Erythroblast (primary cell): ENCODE results near the gene GSTM4.
"Not testable (repeated sequence)": the region's sequence is repeated elsewhere in the genome, so short reads cannot be mapped to it uniquely, and the experiment has no call there.

Experiments
- GATA1 ChIP-seq: IDR thresholded peaks from 2 replicates; pipeline ENCODE4 v1.6.1; 2011; ENCODE audit warnings: low read depth, mild to moderate bottlenecking, control low read depth, low read length, moderate library complexity
- POLR2A ChIP-seq: IDR thresholded peaks from 2 replicates; pipeline ENCODE4 v1.6.1; 2011; ENCODE audit warnings: mild to moderate bottlenecking, low read length

DNA sequence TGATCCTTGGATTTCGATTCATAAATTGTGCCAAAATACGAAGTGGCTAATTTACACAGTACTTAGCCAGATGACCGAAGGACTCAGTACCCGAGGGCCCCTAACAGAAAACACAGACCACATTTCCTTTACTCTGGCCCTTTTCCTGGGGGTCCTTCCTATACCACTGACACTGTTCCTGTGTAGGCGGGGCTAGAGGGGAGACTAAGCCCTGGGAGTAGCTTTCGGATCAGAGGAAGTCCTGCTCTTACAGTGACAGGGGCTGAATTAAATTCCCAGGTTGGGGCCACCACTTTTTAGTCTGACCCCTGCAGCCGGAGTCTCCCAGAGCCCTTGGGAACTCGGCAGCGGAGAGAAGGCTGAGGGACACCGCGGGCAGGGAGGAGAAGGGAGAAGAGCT is 31.2 kb downstream of the GSTM4 start:
- not testable (repeated sequence) for TF ChIP-seq POLR2A, GATA1
